Lower leg skin (tissue), 3 donors: ENCODE results near the gene COL25A1.

Experiments
- POLR2A ChIP-seq, 2 donors: fragments of 450-650 bp; IDR thresholded peaks; one replicate each; pipeline ENCODE4 v1.6.1; 2016 to 2017; ENCODE audit warnings: antibody characterized with exemption in 2 of 2, mild to moderate bottlenecking in 1 of 2, moderate library complexity in 1 of 2
- TF ChIP-seq, protein P1 (sequence below), 3 donors: fragments of 450-650 bp; IDR thresholded peaks; one replicate each; pipeline ENCODE4 v1.5.1; 2016; ENCODE audit warnings: antibody characterized with exemption in 3 of 3, mild to moderate bottlenecking in 3 of 3, moderate library complexity in 2 of 3

DNA sequence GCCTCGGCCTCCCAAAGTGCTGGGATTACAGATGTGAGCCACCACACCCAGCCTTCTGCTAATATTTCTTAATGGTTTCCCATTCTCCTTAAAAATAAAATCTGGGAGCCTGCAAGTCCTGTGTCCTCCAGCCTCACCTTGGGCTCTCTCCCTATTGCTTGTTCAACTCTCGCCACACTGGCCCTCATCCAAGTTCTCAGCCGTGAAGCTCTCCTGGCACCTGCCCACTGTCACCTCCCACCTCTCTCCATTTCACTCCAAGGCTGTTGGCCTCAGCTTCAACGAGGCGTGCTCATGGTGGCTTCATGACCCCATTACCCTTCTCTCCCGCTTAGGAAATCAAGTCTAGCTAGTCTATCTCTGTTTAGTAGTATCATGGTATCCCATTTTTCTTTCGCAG, 530.1 kb downstream of the COL25A1 start:
- TF ChIP-seq, protein P1, sequence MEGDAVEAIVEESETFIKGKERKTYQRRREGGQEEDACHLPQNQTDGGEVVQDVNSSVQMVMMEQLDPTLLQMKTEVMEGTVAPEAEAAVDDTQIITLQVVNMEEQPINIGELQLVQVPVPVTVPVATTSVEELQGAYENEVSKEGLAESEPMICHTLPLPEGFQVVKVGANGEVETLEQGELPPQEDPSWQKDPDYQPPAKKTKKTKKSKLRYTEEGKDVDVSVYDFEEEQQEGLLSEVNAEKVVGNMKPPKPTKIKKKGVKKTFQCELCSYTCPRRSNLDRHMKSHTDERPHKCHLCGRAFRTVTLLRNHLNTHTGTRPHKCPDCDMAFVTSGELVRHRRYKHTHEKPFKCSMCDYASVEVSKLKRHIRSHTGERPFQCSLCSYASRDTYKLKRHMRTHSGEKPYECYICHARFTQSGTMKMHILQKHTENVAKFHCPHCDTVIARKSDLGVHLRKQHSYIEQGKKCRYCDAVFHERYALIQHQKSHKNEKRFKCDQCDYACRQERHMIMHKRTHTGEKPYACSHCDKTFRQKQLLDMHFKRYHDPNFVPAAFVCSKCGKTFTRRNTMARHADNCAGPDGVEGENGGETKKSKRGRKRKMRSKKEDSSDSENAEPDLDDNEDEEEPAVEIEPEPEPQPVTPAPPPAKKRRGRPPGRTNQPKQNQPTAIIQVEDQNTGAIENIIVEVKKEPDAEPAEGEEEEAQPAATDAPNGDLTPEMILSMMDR (IDR thresholded peaks at IDR 0.05): no peak
- TF ChIP-seq POLR2A (IDR thresholded peaks at IDR 0.05): no peak
